GM23338 (cell line): Measurements from ENCODE around the gene MAP2K7. TPM values are rescaled to one million over a fixed set of nuclear protein-coding genes. Genes with fewer than 3 reads are reported as not detected.

ENCODE experiments used
- ATAC-seq: fragments of 200-7000 bp; cut with Tn5 transposase; 3 replicates; pipeline ENCODE4 v1.9.1; 2020
- DNase-seq: peaks from one replicate; pipeline ENCODE4 v3.0.0-alpha.2; 2015; ENCODE audit warnings: low spot score
- H2AFZ ChIP-seq: fragments of 200-600 bp; sonication (generic); 2 replicates; pipeline ENCODE4 v1.8.0; 2016; ENCODE audit warnings: antibody characterized with exemption, mild to moderate bottlenecking, moderate library complexity
- H3F3A ChIP-seq: fragments of 200-600 bp; sonication (generic); replicated peaks from 2 replicates; pipeline ENCODE4 v1.8.0; 2017; ENCODE audit warnings: antibody characterized with exemption, mixed run types, low read depth
- H3K27ac ChIP-seq: fragments of 200-600 bp; sonication (generic); 2 replicates; pipeline ENCODE4 v1.6.1; 2016; ENCODE audit warnings: low read depth
- H3K27me3 ChIP-seq: fragments of 200-600 bp; sonication (generic); 2 replicates; pipeline ENCODE4 v1.8.0; 2016; ENCODE audit warnings: mild to moderate bottlenecking, mixed run types, moderate library complexity; ENCODE audit not compliant: insufficient read depth
- H3K36me3 ChIP-seq: fragments of 200-600 bp; sonication (generic); 2 replicates; pipeline ENCODE4 v1.8.0; 2016; ENCODE audit warnings: mild to moderate bottlenecking; ENCODE audit not compliant: insufficient read depth
- H3K4me1 ChIP-seq: fragments of 200-600 bp; sonication (generic); 2 replicates; pipeline ENCODE4 v1.8.0; 2016; ENCODE audit warnings: mild to moderate bottlenecking, moderate library complexity; ENCODE audit not compliant: insufficient read depth
- H3K4me2 ChIP-seq: fragments of 200-600 bp; sonication (generic); 2 replicates; pipeline ENCODE4 v1.7.1; 2017; ENCODE audit warnings: mixed run types
- H3K4me3 ChIP-seq: fragments of 200-600 bp; sonication (generic); 2 replicates; pipeline ENCODE4 v1.6.1; 2016; ENCODE audit warnings: mixed run types
- H3K79me2 ChIP-seq: fragments of 200-600 bp; sonication (generic); replicated peaks from 2 replicates; pipeline ENCODE4 v1.8.0; 2017; ENCODE audit warnings: mild to moderate bottlenecking; ENCODE audit not compliant: insufficient read depth
- H3K9me2 ChIP-seq: fragments of 200-600 bp; sonication (generic); 2 replicates; pipeline ENCODE4 v1.8.0; 2017; ENCODE audit not compliant: insufficient read depth
- H4K20me1 ChIP-seq: fragments of 200-600 bp; sonication (generic); replicated peaks from 2 replicates; pipeline ENCODE4 v1.8.0; 2017; ENCODE audit warnings: mild to moderate bottlenecking; ENCODE audit not compliant: insufficient read depth
- H3K27ac Mint-ChIP-seq: 2 replicates; pipeline ENCODE4 v1.8.0; 2020; ENCODE audit warnings: inconsistent platforms, mild to moderate bottlenecking, moderate library complexity, mixed read lengths
- H3K27me3 Mint-ChIP-seq: 3 replicates; pipeline ENCODE4 v1.8.0; 2022; ENCODE audit warnings: low read depth, mild to moderate bottlenecking, moderate library complexity, mixed read lengths, inconsistent platforms; ENCODE audit not compliant: insufficient read depth, poor library complexity
- H3K36me3 Mint-ChIP-seq: 3 replicates; pipeline ENCODE4 v1.8.0; 2021; ENCODE audit warnings: low read depth, mild to moderate bottlenecking, inconsistent platforms, moderate library complexity, mixed read lengths
- H3K4me1 Mint-ChIP-seq: 3 replicates; pipeline ENCODE4 v1.8.0; 2020; ENCODE audit warnings: mild to moderate bottlenecking, inconsistent platforms, mixed read lengths
- H3K4me3 Mint-ChIP-seq: 3 replicates; pipeline ENCODE4 v1.8.0; 2021; ENCODE audit warnings: moderate library complexity, mild to moderate bottlenecking, inconsistent platforms, mixed read lengths
- H3K9me3 Mint-ChIP-seq: 3 replicates; pipeline ENCODE4 v1.8.0; 2020; ENCODE audit warnings: moderate library complexity, mild to moderate bottlenecking, inconsistent platforms, mixed read lengths
- CTCF ChIP-seq, 2 experiments: fragments of 200-600 bp in 1 of 2; sonication (generic) in 1 of 2; conservative IDR thresholded peaks; 2 replicates each; pipeline versions ENCODE4 v1.5.1 to v1.6.1; 2016 to 2017; ENCODE audit warnings: antibody characterized with exemption in 2 of 2, low read depth in 2 of 2, mild to moderate bottlenecking in 2 of 2, moderate library complexity in 1 of 2
- ETS1 ChIP-seq: IDR thresholded peaks from 2 replicates; pipeline ENCODE4 v1.6.1; 2016; ENCODE audit warnings: antibody characterized with exemption
- EZH2 ChIP-seq: fragments of 200-600 bp; sonication (generic); IDR thresholded peaks from one replicate; pipeline ENCODE4 v1.8.0; 2017; ENCODE audit warnings: antibody characterized with exemption, mild to moderate bottlenecking, low read depth; ENCODE audit not compliant: unreplicated experiment
- JUNB ChIP-seq: IDR thresholded peaks from one replicate; pipeline ENCODE4 v1.6.1; 2016; ENCODE audit warnings: antibody characterized with exemption; ENCODE audit not compliant: unreplicated experiment
- NANOG ChIP-seq: IDR thresholded peaks from 2 replicates; pipeline ENCODE4 v1.6.1; 2016; ENCODE audit warnings: antibody characterized with exemption, borderline replicate concordance
- POLR2AphosphoS5 ChIP-seq: IDR thresholded peaks from 2 replicates; pipeline ENCODE4 v1.6.1; 2016; ENCODE audit warnings: antibody characterized with exemption, low read depth
- ZNF462 ChIP-seq: fragments of 250-450 bp; sonication (Bioruptor Pico); IDR thresholded peaks from 2 replicates; pipeline ENCODE4 v1.5.0; 2020; ENCODE audit warnings: mild to moderate bottlenecking, moderate library complexity
- polyA plus RNA-seq: library from polyadenylated mRNA; unstranded; fragments of >200 nt; fragmentation: Nextera tagmentation; extraction: Ambion mirVana; gene quantifications from 2 replicates; pipeline ENCODE4 v1.2.1, GENCODE V29; 2016
- total RNA-seq: library from RNA; depleted of rRNA; stranded (reverse); fragments of >200 nt; shearing (Covaris generic); gene quantifications from 2 replicates; pipeline ENCODE4 v1.2.3, GENCODE V29; 2014

Gene MAP2K7
- total and polyA plus RNA-seq, 2 experiments from 2014 or later, result 11.3 to 22.6 TPM

GRCh38 chr19:7866399-7867091 is 37.1 kb upstream of the MAP2K7 start:
- Histone ChIP-seq H3K79me2 (no peaks in the 10 kb centered on the region), H3F3A (0 out of 2 replicates have a peak, but pooled peaks cover 9% of the 10 kb centered on the region), H3K9me2 (no peaks in the 10 kb centered on the region), H3K4me1 (peaks cover 21% of the 10 kb centered on the region), H3K27me3 (peaks cover 56% of the 10 kb centered on the region), H3K4me2 (no peak overlapping the region), H2AFZ (no peak overlapping the region), H3K27ac (no peak overlapping the region), H3K36me3 (no peaks in the 10 kb centered on the region), H3K4me3 (no peak overlapping the region), H4K20me1 (no peaks in the 10 kb centered on the region)
- Mint-ChIP-seq H3K9me3 (no peaks in the 10 kb centered on the region), H3K4me3 (no peak overlapping the region), H3K27me3 (peaks cover 62% of the 10 kb centered on the region), H3K36me3 (peaks cover 5% of the 10 kb centered on the region; the same call in 2 of the 3 replicates), H3K27ac (no peak overlapping the region), H3K4me1 (peaks cover 19% of the 10 kb centered on the region)
- TF ChIP-seq CTCF (conservative IDR thresholded peaks at IDR 0.05; ENCODE audit: low read depth in 2 of 2) (peak; percentile 4 to 18; a peak in 1 of 4 replicates), EZH2 (no peak)
- DNase-seq (no peak), ATAC-seq (no peak)

GRCh38 chr19:7867092-7867844 is 36.4 kb upstream of the MAP2K7 start:
- H3K36me3 Mint-ChIP-seq, result peaks cover 5% of the 10 kb centered on the region; the same call in 2 of the 3 replicates
- peaks cover 53% of the 10 kb centered on the region for H3K27me3 ChIP-seq
- DNase-seq, result no peak
- H3K4me2 ChIP-seq, result no peak overlapping the region
- no peak overlapping the region for H3K27ac Mint-ChIP-seq
- ATAC-seq, result no peak
- no peak overlapping the region; the same call in 2 of the 3 replicates for H3K4me3 Mint-ChIP-seq
- H3K4me1 ChIP-seq, result peaks cover 18% of the 10 kb centered on the region; the same call in 1 of the 2 replicates
- no peaks in the 10 kb centered on the region for H3K9me3 Mint-ChIP-seq
- peaks cover 26% of the 10 kb centered on the region for H3K4me1 Mint-ChIP-seq
- no peak overlapping the region for H3K27ac ChIP-seq
- no peak overlapping the region for H3K4me3 ChIP-seq
- no peaks in the 10 kb centered on the region for H3K36me3 ChIP-seq
- H3F3A ChIP-seq, result 0 out of 2 replicates have a peak, but pooled peaks cover 7% of the 10 kb centered on the region
- peaks cover 68% of the 10 kb centered on the region for H3K27me3 Mint-ChIP-seq
- H3K9me2 ChIP-seq, result no peaks in the 10 kb centered on the region
- no peaks in the 10 kb centered on the region for H3K79me2 ChIP-seq
- no peaks in the 10 kb centered on the region for H4K20me1 ChIP-seq
- H2AFZ ChIP-seq, result no peak overlapping the region
- no peak for TF ChIP-seq ZNF462 (CRISPR knock-in tag)
- no peak for TF ChIP-seq CTCF (conservative IDR thresholded peaks at IDR 0.05; ENCODE audit: low read depth in 2 of 2)
- no peak for TF ChIP-seq JUNB
- TF ChIP-seq POLR2AphosphoS5, result no peak
- no peak for TF ChIP-seq NANOG
- TF ChIP-seq ETS1, result no peak
